ENCODE results near the gene LRRC56. TPM values are rescaled to one million over a fixed set of nuclear protein-coding genes. Genes with fewer than 3 reads are reported as not detected.

The LRRC56 gene
- polyA plus RNA-seq, 3 donors = 0.09 to 0.68 TPM; not detected in 1

DNA sequence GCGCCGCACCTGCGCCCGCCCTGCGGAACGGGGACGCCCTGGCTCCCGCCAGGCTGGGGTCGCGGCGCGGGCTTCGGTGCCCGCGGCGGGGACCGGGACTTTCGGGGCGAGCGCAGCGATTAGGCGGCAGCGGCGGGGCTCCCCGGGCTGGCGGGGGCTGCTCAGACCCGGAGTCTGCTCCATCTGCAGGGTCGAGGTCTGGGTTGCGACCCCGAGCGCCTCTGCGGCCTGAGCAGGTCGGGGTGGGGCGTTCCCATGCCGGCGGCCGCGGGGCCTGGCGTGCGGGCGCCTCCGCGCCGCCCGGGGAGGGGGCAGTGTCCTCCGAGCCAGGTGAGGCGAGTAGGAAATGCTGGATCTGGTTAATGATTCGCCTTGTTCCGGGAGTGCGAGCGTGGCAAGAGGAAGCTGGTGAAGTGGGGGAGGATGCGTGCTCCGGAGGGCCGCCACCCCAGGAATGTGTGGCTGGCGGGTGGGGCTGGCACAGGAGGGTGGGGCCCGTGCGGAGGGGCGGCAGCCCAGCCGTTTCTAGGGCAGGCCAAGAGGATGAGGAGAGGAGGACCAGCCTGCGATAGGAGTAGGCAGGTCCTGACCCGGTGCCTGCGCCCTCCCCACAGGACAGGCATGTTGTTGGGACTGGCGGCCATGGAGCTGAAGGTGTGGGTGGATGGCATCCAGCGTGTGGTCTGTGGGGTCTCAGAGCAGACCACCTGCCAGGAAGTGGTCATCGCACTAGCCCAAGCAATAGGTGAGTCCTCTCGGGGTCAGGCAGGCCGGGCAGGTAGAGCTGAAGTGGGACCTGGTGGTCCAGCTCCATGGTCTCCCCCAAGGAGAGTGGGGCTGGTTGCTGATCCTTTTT, 24.0 kb downstream of the LRRC56 start:
- DNase-seq = peak in 1 of 3 donors; percentile 20
- Histone ChIP-seq H3K4me3 (replicated peaks in 1 of 3; ENCODE audit: low read depth in 2 of 3, low read length in 3 of 3) (peak overlapping the region; percentile 26 to 89 (median 42)), H3K27ac (ENCODE audit: low read depth in 1 of 2, low read length in 2 of 2) (peak overlapping the region in 1 of 2 donors; percentile 45), H3K27me3 (ENCODE audit: control insufficient read depth in 2 of 2, insufficient read depth in 2 of 2, low read length in 2 of 2) (peaks cover 1 to 33% of the 10 kb centered on the region in 2 donors), H2AFZ (ENCODE audit: insufficient read depth, low read depth, low read length, poor library complexity, severe bottlenecking) (peak overlapping the region; percentile 83), H3K79me2 (ENCODE audit: insufficient read depth, low read length) (peaks cover 3% of the 10 kb centered on the region), H3K9me3 (replicated peaks in 1 of 2; ENCODE audit: control insufficient read depth in 1 of 2, insufficient read depth in 1 of 2, low read length in 2 of 2) (peaks cover 0 to 6% of the 10 kb centered on the region in 2 donors), H3K4me2 (replicated peaks; ENCODE audit: extremely low read depth, low read length, poor library complexity, severe bottlenecking) (peak overlapping the region; percentile 99), H3K9ac (ENCODE audit: insufficient read depth, low read length, poor library complexity, severe bottlenecking) (peak overlapping the region; percentile 62), H3K36me3 (replicated peaks in 1 of 2; ENCODE audit: control insufficient read depth in 1 of 2, insufficient read depth in 2 of 2, low read length in 2 of 2) (peaks cover 0 to 11% of the 10 kb centered on the region in 2 donors), H3K4me1 (ENCODE audit: control insufficient read depth in 1 of 2, insufficient read depth in 2 of 2, low read length in 2 of 2) (peaks cover 14 to 27% of the 10 kb centered on the region in 2 donors), H4K20me1 (ENCODE audit: insufficient read depth, low read length) (peaks cover 20% of the 10 kb centered on the region)
- H3K9me3 Mint-ChIP-seq = peaks cover 0 to 9% (median 2%) of the 10 kb centered on the region in 7 donors
- peaks cover 5 to 14% of the 10 kb centered on the region in 2 donors for H3K36me3 Mint-ChIP-seq
- intact Hi-C loops (cut with micrococcal nuclease) = loop anchor here in 1 of 2 donors (2.0 kb wide), 1 partner anchor 15 kb away; the partner anchor contains the start of gene PHRF1
- TF ChIP-seq, protein P1, sequence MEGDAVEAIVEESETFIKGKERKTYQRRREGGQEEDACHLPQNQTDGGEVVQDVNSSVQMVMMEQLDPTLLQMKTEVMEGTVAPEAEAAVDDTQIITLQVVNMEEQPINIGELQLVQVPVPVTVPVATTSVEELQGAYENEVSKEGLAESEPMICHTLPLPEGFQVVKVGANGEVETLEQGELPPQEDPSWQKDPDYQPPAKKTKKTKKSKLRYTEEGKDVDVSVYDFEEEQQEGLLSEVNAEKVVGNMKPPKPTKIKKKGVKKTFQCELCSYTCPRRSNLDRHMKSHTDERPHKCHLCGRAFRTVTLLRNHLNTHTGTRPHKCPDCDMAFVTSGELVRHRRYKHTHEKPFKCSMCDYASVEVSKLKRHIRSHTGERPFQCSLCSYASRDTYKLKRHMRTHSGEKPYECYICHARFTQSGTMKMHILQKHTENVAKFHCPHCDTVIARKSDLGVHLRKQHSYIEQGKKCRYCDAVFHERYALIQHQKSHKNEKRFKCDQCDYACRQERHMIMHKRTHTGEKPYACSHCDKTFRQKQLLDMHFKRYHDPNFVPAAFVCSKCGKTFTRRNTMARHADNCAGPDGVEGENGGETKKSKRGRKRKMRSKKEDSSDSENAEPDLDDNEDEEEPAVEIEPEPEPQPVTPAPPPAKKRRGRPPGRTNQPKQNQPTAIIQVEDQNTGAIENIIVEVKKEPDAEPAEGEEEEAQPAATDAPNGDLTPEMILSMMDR (IDR thresholded peaks at IDR 0.05) = no peak
- WGBS (ENCODE audit: insufficient coverage) = 8% methylated on average over 66 of the region's 67 CpGs
- H3K4me1 Mint-ChIP-seq = peaks cover 16% of the 10 kb centered on the region
- peaks cover 23 to 34% (median 34%) of the 10 kb centered on the region in 3 donors for H3K27me3 Mint-ChIP-seq (ENCODE audit: low read depth in 3 of 3)
- peak overlapping the region in 1 of 7 donors; percentile 73 for H3K27ac Mint-ChIP-seq
- H3K4me3 Mint-ChIP-seq = peak overlapping the region; percentile 81 to 89

DNA sequence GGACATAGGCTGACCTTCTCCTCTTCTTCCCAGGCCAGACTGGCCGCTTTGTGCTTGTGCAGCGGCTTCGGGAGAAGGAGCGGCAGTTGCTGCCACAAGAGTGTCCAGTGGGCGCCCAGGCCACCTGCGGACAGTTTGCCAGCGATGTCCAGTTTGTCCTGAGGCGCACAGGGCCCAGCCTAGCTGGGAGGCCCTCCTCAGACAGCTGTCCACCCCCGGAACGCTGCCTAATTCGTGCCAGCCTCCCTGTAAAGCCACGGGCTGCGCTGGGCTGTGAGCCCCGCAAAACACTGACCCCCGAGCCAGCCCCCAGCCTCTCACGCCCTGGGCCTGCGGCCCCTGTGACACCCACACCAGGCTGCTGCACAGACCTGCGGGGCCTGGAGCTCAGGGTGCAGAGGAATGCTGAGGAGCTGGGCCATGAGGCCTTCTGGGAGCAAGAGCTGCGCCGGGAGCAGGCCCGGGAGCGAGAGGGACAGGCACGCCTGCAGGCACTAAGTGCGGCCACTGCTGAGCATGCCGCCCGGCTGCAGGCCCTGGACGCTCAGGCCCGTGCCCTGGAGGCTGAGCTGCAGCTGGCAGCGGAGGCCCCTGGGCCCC, 24.8 kb downstream of the LRRC56 start:
- Histone ChIP-seq H3K9me3 (replicated peaks in 1 of 2; ENCODE audit: control insufficient read depth in 1 of 2, insufficient read depth in 1 of 2, low read length in 2 of 2) (no peaks in the 10 kb centered on the region), H3K27me3 (ENCODE audit: control insufficient read depth in 2 of 2, insufficient read depth in 2 of 2, low read length in 2 of 2) (peaks cover 0 to 25% of the 10 kb centered on the region in 2 donors), H3K9ac (ENCODE audit: insufficient read depth, low read length, poor library complexity, severe bottlenecking) (peak overlapping the region; percentile 62), H3K36me3 (replicated peaks in 1 of 2; ENCODE audit: control insufficient read depth in 1 of 2, insufficient read depth in 2 of 2, low read length in 2 of 2) (peaks cover 0 to 11% of the 10 kb centered on the region in 2 donors), H3K4me1 (ENCODE audit: control insufficient read depth in 1 of 2, insufficient read depth in 2 of 2, low read length in 2 of 2) (peaks cover 14 to 26% of the 10 kb centered on the region in 2 donors), H3K4me2 (replicated peaks; ENCODE audit: extremely low read depth, low read length, poor library complexity, severe bottlenecking) (peak overlapping the region; percentile 99), H3K79me2 (ENCODE audit: insufficient read depth, low read length) (peaks cover 3% of the 10 kb centered on the region), H3K4me3 (replicated peaks in 1 of 3; ENCODE audit: low read depth in 2 of 3, low read length in 3 of 3) (no peak overlapping the region), H2AFZ (ENCODE audit: insufficient read depth, low read depth, low read length, poor library complexity, severe bottlenecking) (no peak overlapping the region), H4K20me1 (ENCODE audit: insufficient read depth, low read length) (peaks cover 20% of the 10 kb centered on the region), H3K27ac (ENCODE audit: low read depth in 1 of 2, low read length in 2 of 2) (no peak overlapping the region)
- TF ChIP-seq, protein P1 (IDR thresholded peaks at IDR 0.05) = no peak
- WGBS (ENCODE audit: insufficient coverage) = 98% methylated on average over 29 of the region's 29 CpGs
- Mint-ChIP-seq H3K27ac (no peak overlapping the region), H3K4me3 (peak overlapping the region; percentile 81 to 89), H3K27me3 (ENCODE audit: low read depth in 3 of 3) (peaks cover 16 to 33% (median 33%) of the 10 kb centered on the region in 3 donors), H3K9me3 (peaks cover 0 to 3% (median 0%) of the 10 kb centered on the region in 7 donors), H3K36me3 (peaks cover 5 to 12% of the 10 kb centered on the region in 2 donors), H3K4me1 (peaks cover 14% of the 10 kb centered on the region)
- no peak for DNase-seq
- intact Hi-C loops (cut with micrococcal nuclease) = no loop called here
